ENCODE measurements around the gene ADAM20.

ADAM20 gene

GRCh38 chr14:70567791-70568190, 33.0 kb upstream of the ADAM20 start:
- TF ChIP-seq RAD21 (IDR thresholded peaks at IDR 0.05; ENCODE audit: low read depth) = peak; percentile 80
- no peak for TF ChIP-seq TAF1 (IDR thresholded peaks at IDR 0.05; ENCODE audit: low read depth)
- TF ChIP-seq NFIC (IDR thresholded peaks at IDR 0.05) = no peak
- no peak for TF ChIP-seq TEAD4 (IDR thresholded peaks at IDR 0.05)
- TF ChIP-seq REST (IDR thresholded peaks at IDR 0.05; ENCODE audit: low read depth) = no peak
- no peak for TF ChIP-seq EP300 (IDR thresholded peaks at IDR 0.05; ENCODE audit: borderline replicate concordance)
- TF ChIP-seq CEBPB (IDR thresholded peaks at IDR 0.05) = no peak
- no peak for TF ChIP-seq USF1 (IDR thresholded peaks at IDR 0.05)

GRCh38 chr14:70563869-70564268, 29.1 kb upstream of the ADAM20 start:
- TF ChIP-seq REST (IDR thresholded peaks at IDR 0.05; ENCODE audit: low read depth) = no peak
- TF ChIP-seq CREB1 (IDR thresholded peaks at IDR 0.05; ENCODE audit: low read depth) = no peak
- TF ChIP-seq TAF1 (IDR thresholded peaks at IDR 0.05; ENCODE audit: low read depth) = no peak
- no peak for TF ChIP-seq ZBTB7A (IDR thresholded peaks at IDR 0.05; ENCODE audit: low read depth)
- TF ChIP-seq FOXM1 (IDR thresholded peaks at IDR 0.05; ENCODE audit: borderline replicate concordance, low read depth) = no peak
- TF ChIP-seq CEBPB (IDR thresholded peaks at IDR 0.05) = no peak
- no peak for TF ChIP-seq YY1 (IDR thresholded peaks at IDR 0.05; ENCODE audit: low read depth)
- TF ChIP-seq RAD21 (IDR thresholded peaks at IDR 0.05; ENCODE audit: low read depth) = no peak
- TF ChIP-seq TEAD4 (IDR thresholded peaks at IDR 0.05) = no peak
- no peak for TF ChIP-seq TCF12 (IDR thresholded peaks at IDR 0.05; ENCODE audit: low read depth)
- TF ChIP-seq MAX (IDR thresholded peaks at IDR 0.05) = no peak
- TF ChIP-seq USF1 (IDR thresholded peaks at IDR 0.05) = no peak
- no peak for TF ChIP-seq EP300 (IDR thresholded peaks at IDR 0.05; ENCODE audit: borderline replicate concordance)
- no peak for TF ChIP-seq NFIC (IDR thresholded peaks at IDR 0.05)
- no peak for TF ChIP-seq EGR1 (IDR thresholded peaks at IDR 0.05)

GRCh38 chr14:70563417-70563816, 28.6 kb upstream of the ADAM20 start:
- TF ChIP-seq MAX (IDR thresholded peaks at IDR 0.05) = no peak
- TF ChIP-seq ZBTB7A (IDR thresholded peaks at IDR 0.05; ENCODE audit: low read depth) = no peak
- TF ChIP-seq CREB1 (IDR thresholded peaks at IDR 0.05; ENCODE audit: low read depth) = no peak
- TF ChIP-seq EP300 (IDR thresholded peaks at IDR 0.05; ENCODE audit: borderline replicate concordance) = no peak
- TF ChIP-seq TCF12 (IDR thresholded peaks at IDR 0.05; ENCODE audit: low read depth) = no peak
- TF ChIP-seq RAD21 (IDR thresholded peaks at IDR 0.05; ENCODE audit: low read depth) = no peak
- TF ChIP-seq YY1 (IDR thresholded peaks at IDR 0.05; ENCODE audit: low read depth) = no peak
- TF ChIP-seq FOXM1 (IDR thresholded peaks at IDR 0.05; ENCODE audit: borderline replicate concordance, low read depth) = no peak
- no peak for TF ChIP-seq NFIC (IDR thresholded peaks at IDR 0.05)
- no peak for TF ChIP-seq CEBPB (IDR thresholded peaks at IDR 0.05)
- no peak for TF ChIP-seq TAF1 (IDR thresholded peaks at IDR 0.05; ENCODE audit: low read depth)
- no peak for TF ChIP-seq USF1 (IDR thresholded peaks at IDR 0.05)
- no peak for TF ChIP-seq EGR1 (IDR thresholded peaks at IDR 0.05)
- no peak for TF ChIP-seq TEAD4 (IDR thresholded peaks at IDR 0.05)
- no peak for TF ChIP-seq REST (IDR thresholded peaks at IDR 0.05; ENCODE audit: low read depth)

- TF ChIP-seq FOXM1 (IDR thresholded peaks at IDR 0.05; ENCODE audit: borderline replicate concordance, low read depth) (no peak), MAX (IDR thresholded peaks at IDR 0.05) (no peak), CREB1 (IDR thresholded peaks at IDR 0.05; ENCODE audit: low read depth) (no peak), CEBPB (IDR thresholded peaks at IDR 0.05) (no peak), NFIC (IDR thresholded peaks at IDR 0.05) (no peak), USF1 (IDR thresholded peaks at IDR 0.05) (no peak), YY1 (IDR thresholded peaks at IDR 0.05; ENCODE audit: low read depth) (no peak), TAF1 (IDR thresholded peaks at IDR 0.05; ENCODE audit: low read depth) (no peak), TEAD4 (IDR thresholded peaks at IDR 0.05) (no peak), TCF12 (IDR thresholded peaks at IDR 0.05; ENCODE audit: low read depth) (no peak), REST (IDR thresholded peaks at IDR 0.05; ENCODE audit: low read depth) (no peak)
These were observed 23.6 kb upstream of the ADAM20 start for GRCh38 chr14:70558356-70558755.

Data from Ishikawa (cell line).